Pancreas (tissue), 10 donors: ENCODE measurements around the gene THRA. TPM values are rescaled to one million over a fixed set of nuclear protein-coding genes. Genes with fewer than 3 reads are reported as not detected.

Experiments
- ATAC-seq, 4 donors: fragments of 200-7000 bp; cut with Tn5 transposase; one replicate each; pipeline versions ENCODE4 v1.8.0 to v1.9.1; 2020; ENCODE audit warnings: mild to moderate bottlenecking in 4 of 4, moderate library complexity in 4 of 4
- DNase-seq, 6 donors: peaks; one replicate each; pipeline ENCODE4 v3.0.0-alpha.2; 2020
- FAIRE-seq: peaks from 2 replicates; lab custom pipeline; 2012; peaks lifted over from hg19 to GRCh38; lab: Jason Lieb, UNC
- H3K27ac ChIP-seq, 4 donors: fragments of 200-600 bp; sonication (generic); 1 replicate in 3 of 4; 2 replicates in 1 of 4; pipeline versions ENCODE4 v1.5.0 to v1.8.0; 2020
- H3K27me3 ChIP-seq, 4 donors: fragments of 200-600 bp; one replicate each; pipeline ENCODE4 v1.8.0; 2021
- H3K36me3 ChIP-seq, 3 donors: fragments of 200-600 bp; sonication (generic) in 1 of 3; one replicate each; pipeline versions ENCODE4 v1.5.0 to v1.8.0; 2020 to 2021
- H3K4me1 ChIP-seq, 3 donors: fragments of 200-600 bp; one replicate each; pipeline ENCODE4 v1.8.0; 2021
- H3K4me3 ChIP-seq, 4 donors: fragments of 200-600 bp; sonication (generic) in 2 of 4; one replicate each; pipeline versions ENCODE4 v1.5.0 to v1.8.0; 2020 to 2021
- H3K9me3 ChIP-seq, 4 donors: fragments of 200-600 bp; one replicate each; pipeline ENCODE4 v1.8.0; 2021
- CTCF ChIP-seq, 4 donors: fragments of 200-600 bp; sonication (generic) in 3 of 4; IDR thresholded peaks; one replicate each; pipeline versions ENCODE4 v1.5.0 to v1.8.0; 2021; ENCODE audit warnings: antibody characterized with exemption in 4 of 4
- WGBS, 2 donors: extraction: QIAGEN DNeasy Blood & Tissue Kit; methylation state at CpG; one replicate each; pipeline ENCODE4 v1.1.7; 2013; 5-methylcytosine and 5-hydroxymethylcytosine counted together
- intact Hi-C, 3 donors: fragments of 100-400 bp; cut with DNase I; formaldehyde crosslinking; loops; one replicate each; pipeline versions ENCODE4 v1.11.1 to v1.14.2; 2022
- polyA plus RNA-seq, 2 donors: library from polyadenylated mRNA; stranded (reverse); fragments of 200-250 nt; gene quantifications; one replicate each; pipeline ENCODE4 v1.2.3, GENCODE V29; 2013
- total RNA-seq, 6 donors: library from RNA; stranded (reverse); fragmentation: NEBNext Ultra II Directional in 4 of 6; extraction: Animal tissue kit (Norgen Biotek cat#: 25700) in 4 of 6; gene quantifications; one replicate each; pipeline versions ENCODE4 v1.2.1 to v1.2.4, GENCODE V29; 2021 to 2023
- donor health status: healthy with polysubstance abuse.
- donor health status: DM: no; HTN: no; CAD: no; lungs with moderate emphysema.
- donor health status: DM: no; HTN: no; CAD: no.
- donor health status: control.
- donor health status: control.
- donor health status: Bipolar disorder and iron deficiency.
- donor health status: DM: yes; HTN: yes; CAD: no.
- donor health status: DM: no; HTN: no; CAD: no.
- donor health status: DM: no; HTN: no; CAD: no.
- donor health status: DM: yes; HTN: yes; CAD: no.

The THRA gene
- total and polyA plus RNA-seq, 8 donors: 13.8 to 35.7 (median 22.6) TPM

- FAIRE-seq (no peak), DNase-seq (peak in 5 of 6 donors; percentile 41 to 81 (median 56)), ATAC-seq (peak in 3 of 4 donors; percentile 0 to 2 (median 2))
- no peaks in the 10 kb centered on the region for H3K27me3 ChIP-seq
- no peaks in the 10 kb centered on the region for H3K9me3 ChIP-seq
- no peak for TF ChIP-seq CTCF (IDR thresholded peaks at IDR 0.05)
- peaks cover 0 to under 1% (median 0%) of the 10 kb centered on the region in 3 donors for H3K36me3 ChIP-seq
- H3K4me3 ChIP-seq: peak overlapping the region in 1 of 4 donors; percentile 17
- peak overlapping the region; percentile 71 to 91 (median 82) for H3K27ac ChIP-seq
- peaks cover 74 to 81% (median 77%) of the 10 kb centered on the region in 3 donors for H3K4me1 ChIP-seq
- intact Hi-C loops: no loop called here
- WGBS, 2 donors: 9 to 11% methylated on average over 8 of the region's 8 CpGs
These were observed 10.1 kb downstream of the THRA start for GRCh38 chr17:40072735-40073346.

GRCh38 chr17:40073454-40074174 lies 10.8 kb downstream of the THRA start:
- WGBS, 2 donors: 77 to 83% methylated on average over 7 of the region's 7 CpGs
- Histone ChIP-seq H3K27ac (peak overlapping the region; percentile 71 to 91 (median 82)), H3K9me3 (no peaks in the 10 kb centered on the region), H3K4me1 (peaks cover 69 to 74% (median 73%) of the 10 kb centered on the region in 3 donors), H3K36me3 (peaks cover 0 to 4% (median 0%) of the 10 kb centered on the region in 3 donors), H3K4me3 (no peak overlapping the region), H3K27me3 (no peaks in the 10 kb centered on the region)
- DNase-seq (peak in 2 of 6 donors; percentile 8 to 13), ATAC-seq (no peak), FAIRE-seq (no peak)
- no peak for TF ChIP-seq CTCF (IDR thresholded peaks at IDR 0.05)
- intact Hi-C loops: no loop called here

- no peak for TF ChIP-seq CTCF (IDR thresholded peaks at IDR 0.05)
- Histone ChIP-seq H3K27ac (peak overlapping the region; percentile 71 to 91 (median 82)), H3K36me3 (peaks cover 0 to 4% (median 0%) of the 10 kb centered on the region in 3 donors), H3K9me3 (no peaks in the 10 kb centered on the region), H3K4me3 (no peak overlapping the region), H3K4me1 (peaks cover 68 to 73% (median 71%) of the 10 kb centered on the region in 3 donors), H3K27me3 (no peaks in the 10 kb centered on the region)
- intact Hi-C loops: no loop called here
- WGBS, 2 donors: 81 to 84% methylated on average over 8 of the region's 8 CpGs
- DNase-seq: peak in 4 of 6 donors; percentile 19 to 57 (median 38)
- FAIRE-seq: no peak
- no peak for ATAC-seq
These were observed 11.4 kb downstream of the THRA start for GRCh38 chr17:40074175-40074512.

- H3K9me3 ChIP-seq: no peaks in the 10 kb centered on the region
- peak overlapping the region; percentile 71 to 91 (median 82) for H3K27ac ChIP-seq
- peaks cover 61 to 69% (median 65%) of the 10 kb centered on the region in 3 donors for H3K4me1 ChIP-seq
- 33 to 37% methylated on average over 6 of the region's 6 CpGs for WGBS, 2 donors
- peak; percentile 0 to 19 (median 5) for ATAC-seq
- TF ChIP-seq CTCF (IDR thresholded peaks at IDR 0.05): no peak
- H3K4me3 ChIP-seq: no peak overlapping the region
- no peak for FAIRE-seq
- no peak for DNase-seq
- H3K36me3 ChIP-seq: peaks cover 0 to 4% (median 0%) of the 10 kb centered on the region in 3 donors
- H3K27me3 ChIP-seq: no peaks in the 10 kb centered on the region
- intact Hi-C loops: no loop called here
These were observed 12.1 kb downstream of the THRA start for GRCh38 chr17:40074871-40075200.
